Epithelial cell of proximal tubule (primary cell): Measurements from ENCODE around the gene AXIN2. TPM values are rescaled to one million over a fixed set of nuclear protein-coding genes. Genes with fewer than 3 reads are reported as not detected.

Experiments
- DNase-seq: peaks from one replicate; pipeline ENCODE4 v3.0.0-alpha.2; 2011; ENCODE audit warnings: low read depth
- H3K4me3 ChIP-seq: 2 replicates; pipeline ENCODE4 v1.5.1; 2011; ENCODE audit warnings: low read depth, mild to moderate bottlenecking, low read length
- total RNA-seq: library from RNA; depleted of rRNA; stranded (reverse); fragments of >200 nt; gene quantifications from 2 replicates; pipeline ENCODE4 v1.2.3, GENCODE V29; 2015
- TF ChIP-seq, protein P1 (sequence below): conservative IDR thresholded peaks from 2 replicates; pipeline ENCODE4 v1.5.1; 2012; ENCODE audit warnings: low read depth, mild to moderate bottlenecking, low read length

AXIN2 gene
- total RNA-seq, 1 donor from 2014 or later, result 1.8 TPM

DNA sequence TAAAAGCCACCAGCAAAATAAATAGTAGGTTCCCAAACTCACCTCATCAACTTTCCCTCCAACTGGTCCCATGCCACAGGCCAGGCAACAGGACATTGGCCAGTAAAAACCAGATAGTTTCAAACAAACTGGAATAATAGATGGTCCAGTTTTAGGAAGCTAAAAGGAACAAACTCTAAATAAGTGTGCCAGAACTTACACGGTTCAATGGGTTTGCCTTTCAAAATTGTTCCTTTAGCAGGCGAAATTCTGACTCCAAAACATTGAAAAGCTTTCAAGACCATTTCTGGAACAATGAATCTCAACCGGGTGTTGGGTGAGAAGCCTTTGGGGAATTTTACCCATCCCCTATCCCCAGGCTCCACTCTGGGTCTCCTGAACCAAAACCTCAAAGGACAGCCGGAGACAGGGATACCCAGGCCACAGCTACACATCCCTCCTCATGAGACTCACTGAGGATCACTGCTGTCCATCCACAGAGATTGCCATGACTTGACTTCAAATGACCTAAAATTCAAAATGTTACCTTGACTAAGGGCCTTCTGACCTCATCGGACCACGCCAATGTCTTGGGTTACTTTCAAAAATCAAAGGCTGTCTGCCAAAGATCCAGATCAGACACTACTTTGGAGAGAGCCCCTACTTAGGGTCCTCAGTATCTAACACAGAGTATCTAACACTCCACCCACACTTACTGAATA, 13.0 kb downstream of the AXIN2 start:
- no peak overlapping the region for H3K4me3 ChIP-seq
- DNase-seq, result no peak
- TF ChIP-seq, protein P1, sequence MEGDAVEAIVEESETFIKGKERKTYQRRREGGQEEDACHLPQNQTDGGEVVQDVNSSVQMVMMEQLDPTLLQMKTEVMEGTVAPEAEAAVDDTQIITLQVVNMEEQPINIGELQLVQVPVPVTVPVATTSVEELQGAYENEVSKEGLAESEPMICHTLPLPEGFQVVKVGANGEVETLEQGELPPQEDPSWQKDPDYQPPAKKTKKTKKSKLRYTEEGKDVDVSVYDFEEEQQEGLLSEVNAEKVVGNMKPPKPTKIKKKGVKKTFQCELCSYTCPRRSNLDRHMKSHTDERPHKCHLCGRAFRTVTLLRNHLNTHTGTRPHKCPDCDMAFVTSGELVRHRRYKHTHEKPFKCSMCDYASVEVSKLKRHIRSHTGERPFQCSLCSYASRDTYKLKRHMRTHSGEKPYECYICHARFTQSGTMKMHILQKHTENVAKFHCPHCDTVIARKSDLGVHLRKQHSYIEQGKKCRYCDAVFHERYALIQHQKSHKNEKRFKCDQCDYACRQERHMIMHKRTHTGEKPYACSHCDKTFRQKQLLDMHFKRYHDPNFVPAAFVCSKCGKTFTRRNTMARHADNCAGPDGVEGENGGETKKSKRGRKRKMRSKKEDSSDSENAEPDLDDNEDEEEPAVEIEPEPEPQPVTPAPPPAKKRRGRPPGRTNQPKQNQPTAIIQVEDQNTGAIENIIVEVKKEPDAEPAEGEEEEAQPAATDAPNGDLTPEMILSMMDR, result no peak

DNA sequence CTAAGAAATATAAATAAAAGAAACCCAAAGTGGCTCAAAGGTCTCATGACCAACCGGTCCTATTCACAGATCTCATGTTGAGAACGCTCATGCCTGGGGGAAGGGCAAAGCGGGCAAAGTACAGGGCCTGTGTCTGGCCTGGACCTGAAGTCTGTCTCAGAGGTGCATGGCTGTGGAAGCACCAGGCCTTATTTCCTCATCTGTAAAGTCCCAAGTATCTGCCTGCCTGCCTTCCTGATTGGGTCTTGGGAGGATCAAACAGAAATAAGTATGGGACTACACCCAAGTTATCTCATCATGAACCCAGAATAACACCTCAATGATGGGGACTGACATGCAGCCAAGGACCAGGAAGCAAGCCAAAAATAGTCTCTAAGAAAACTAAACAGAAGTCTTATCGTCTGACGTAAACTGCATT, 14.2 kb downstream of the AXIN2 start:
- no peak overlapping the region for H3K4me3 ChIP-seq
- TF ChIP-seq, protein P1, result no peak
- no peak for DNase-seq

DNA sequence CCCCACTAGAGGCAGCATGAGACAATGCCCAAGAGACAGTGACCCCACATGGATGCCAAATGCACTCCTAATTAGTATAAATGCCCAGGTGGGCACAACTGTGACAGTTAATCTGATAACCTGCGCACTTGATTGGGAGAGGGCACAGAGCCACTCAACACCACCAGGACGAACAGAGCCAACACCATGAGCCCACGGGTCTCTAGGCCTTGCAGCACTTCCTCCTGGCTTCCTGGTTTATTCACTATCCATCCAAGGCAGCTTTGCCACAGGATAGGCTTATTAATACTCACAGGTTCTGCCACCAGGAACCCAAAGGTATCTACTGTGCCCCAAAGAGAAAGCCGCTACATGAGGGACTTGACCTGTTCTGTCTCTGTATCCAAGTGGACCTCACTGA, 14.9 kb downstream of the AXIN2 start:
- H3K4me3 ChIP-seq, result no peak overlapping the region
- no peak for DNase-seq
- TF ChIP-seq, protein P1, result no peak

DNA sequence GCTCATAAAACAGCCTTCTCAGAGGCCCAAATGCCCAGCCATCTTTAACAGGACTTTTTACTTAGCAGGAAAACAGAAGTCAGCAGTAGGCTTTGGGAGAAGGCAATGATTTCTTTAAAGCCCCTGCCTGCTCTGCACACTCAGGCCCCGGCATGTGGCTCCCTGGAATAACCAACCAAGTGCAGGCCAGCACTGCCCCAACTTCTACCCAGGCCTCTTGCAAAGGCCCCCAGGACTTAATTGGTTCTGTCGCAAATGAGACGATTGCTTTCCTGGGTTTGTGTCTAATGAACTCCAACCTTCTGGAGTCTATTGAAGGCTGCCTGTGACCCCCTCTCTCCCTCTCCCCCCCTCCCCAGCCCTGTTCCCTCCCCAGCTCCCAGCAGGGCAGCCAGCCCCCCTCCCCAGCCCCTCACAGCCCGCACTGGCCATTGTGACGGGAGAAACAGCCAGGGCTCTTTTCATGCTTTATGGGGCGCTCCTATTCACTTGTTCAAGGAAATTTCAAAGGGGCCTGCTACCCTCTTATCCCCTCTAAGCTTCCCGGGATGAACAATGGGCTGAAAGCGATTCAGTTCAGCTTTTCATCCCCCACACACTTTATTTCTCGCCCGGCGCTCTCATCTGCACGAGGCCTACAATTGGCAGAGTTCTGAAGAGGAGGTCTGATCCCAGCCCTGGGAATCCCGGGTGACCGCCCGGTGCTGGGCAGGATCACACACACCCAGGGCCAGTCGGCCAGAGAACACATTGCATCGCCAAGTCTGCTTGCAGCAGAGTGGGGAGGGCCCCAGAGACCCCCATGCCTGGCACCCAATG, 15.5 kb downstream of the AXIN2 start:
- no peak overlapping the region for H3K4me3 ChIP-seq
- DNase-seq, result no peak
- TF ChIP-seq, protein P1, result no peak

DNA sequence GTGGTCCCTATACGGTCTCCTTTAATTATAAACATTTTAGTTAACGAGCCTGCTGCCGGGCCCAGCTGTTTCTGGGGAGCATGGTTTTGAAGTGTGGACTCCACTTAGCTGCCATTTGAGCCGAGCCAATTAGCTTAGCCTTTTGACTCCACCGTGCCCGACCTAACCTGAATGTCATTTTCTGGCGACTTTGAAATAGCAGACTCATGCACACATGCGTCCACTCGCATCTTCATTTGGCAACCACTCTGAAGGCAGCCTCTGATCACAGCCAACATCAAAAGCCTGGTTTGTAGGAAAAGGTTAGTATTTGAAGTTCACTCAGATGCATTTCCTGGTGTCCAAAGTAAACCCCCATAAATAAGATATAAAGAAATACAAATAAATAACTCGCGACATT, 16.8 kb downstream of the AXIN2 start:
- no peak for DNase-seq
- no peak overlapping the region for H3K4me3 ChIP-seq
- TF ChIP-seq, protein P1, result no peak

DNA sequence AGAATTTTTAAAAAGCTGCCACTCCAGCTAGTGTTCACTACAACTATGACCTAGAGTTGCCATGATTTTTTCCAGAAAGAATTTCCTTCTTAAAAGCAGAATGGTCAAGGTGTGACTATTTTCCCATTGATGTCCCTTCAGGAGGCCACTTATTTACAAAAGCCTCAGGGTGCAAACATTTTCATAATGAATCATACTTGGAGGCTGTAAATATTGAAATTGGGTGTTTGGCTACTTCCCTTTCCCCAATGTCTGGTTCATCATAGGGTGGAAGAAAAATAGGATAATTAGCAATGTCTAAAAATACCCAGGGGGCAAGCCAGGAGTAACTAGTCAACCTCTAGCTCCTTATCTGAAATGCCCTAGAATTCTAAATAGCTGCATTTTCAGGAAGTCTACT, 18.8 kb downstream of the AXIN2 start:
- H3K4me3 ChIP-seq, result no peak overlapping the region
- TF ChIP-seq, protein P1, result no peak
- DNase-seq, result no peak
